Ramos (cell line): ENCODE measurements around the gene CHD3.
"Not testable (repeated sequence)": the region's sequence is repeated elsewhere in the genome, so short reads cannot be mapped to it uniquely, and the experiment has no call there.

ENCODE experiments used
- in situ Hi-C: fragments of 300-500 bp; cut with MboI; formaldehyde crosslinking; loops from one replicate; pipeline ENCODE4 v1.14.3; 2022; ENCODE audit warnings: low sequenced_read_pairs; ENCODE audit not compliant: unreplicated experiment

CHD3 gene

DNA sequence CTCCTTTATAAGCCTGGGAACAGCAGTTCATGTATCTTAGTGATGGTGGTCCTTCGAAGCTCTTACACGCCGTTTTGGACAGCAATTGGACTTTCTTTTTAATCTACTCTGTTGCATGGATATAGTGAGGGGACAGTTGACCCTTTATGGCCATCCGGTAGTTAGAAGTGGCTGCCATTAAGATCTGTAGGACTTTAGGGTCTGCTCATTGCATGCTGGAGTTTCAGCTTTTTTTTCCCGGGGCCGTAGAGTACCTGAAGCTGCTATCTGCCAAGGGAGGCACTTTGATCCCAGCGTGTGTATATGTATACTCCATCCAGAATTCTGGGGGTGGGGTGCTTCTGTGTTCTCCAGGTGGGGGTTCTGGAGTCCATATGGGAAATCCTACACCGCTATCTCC, 29.6 kb upstream of the CHD3 start:
- in situ Hi-C loops, result no loop called here

DNA sequence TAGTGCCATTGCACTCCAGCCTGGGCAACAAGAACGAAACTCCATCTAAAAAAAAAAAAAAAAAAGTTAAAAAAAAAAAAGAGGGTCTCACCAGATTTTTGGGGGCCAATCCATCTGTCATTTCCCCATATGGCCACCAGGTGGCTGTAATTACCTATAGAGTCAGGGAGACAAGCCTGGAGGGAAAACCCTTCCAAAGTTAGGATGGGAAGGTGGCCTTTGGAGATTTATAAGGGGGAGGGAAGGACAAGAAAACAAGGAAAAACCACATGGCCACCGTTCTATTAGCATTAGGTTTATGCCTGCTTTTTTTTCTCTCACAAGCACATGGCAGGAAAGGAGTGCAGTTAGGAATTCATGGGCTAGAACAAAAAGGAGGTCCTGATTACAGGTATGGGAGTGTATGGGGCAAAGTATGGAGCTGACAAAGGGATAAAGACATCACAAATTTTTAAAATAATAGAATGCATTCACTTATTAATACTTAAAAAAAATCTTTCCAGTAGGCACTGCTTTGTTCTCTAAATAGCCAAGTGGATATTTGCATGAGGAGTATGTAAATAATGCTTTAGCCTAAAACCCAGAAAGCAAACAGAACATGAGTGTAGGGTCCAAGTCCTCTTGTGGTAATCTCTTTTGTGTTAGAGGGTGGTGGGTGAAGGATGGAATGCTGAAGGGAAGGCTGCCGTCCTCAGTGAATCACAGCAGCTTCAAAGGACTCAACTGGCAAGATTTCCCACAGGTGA, 25.7 kb upstream of the CHD3 start:
- in situ Hi-C loops, result no loop called here

DNA sequence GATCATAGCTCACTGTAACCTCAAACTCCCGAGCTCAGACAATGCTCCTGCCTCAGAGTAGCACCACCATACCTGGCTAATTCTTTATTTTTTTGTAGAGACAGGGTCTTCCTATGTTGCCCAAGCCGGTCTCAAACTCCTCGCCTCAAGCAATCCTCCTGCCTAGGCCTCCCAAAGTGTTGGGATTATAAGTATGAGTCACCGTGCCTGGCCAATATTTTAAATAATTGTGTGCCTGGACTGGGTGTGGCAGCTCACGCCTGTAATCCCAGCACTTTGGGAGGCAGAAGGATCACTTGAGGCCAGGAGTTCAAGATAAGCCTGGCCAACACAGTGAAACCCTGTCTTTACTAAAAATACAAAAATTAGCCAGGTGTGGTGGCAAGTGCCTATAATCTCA, 24.2 kb upstream of the CHD3 start:
- in situ Hi-C loops, result not testable (repeated sequence)

DNA sequence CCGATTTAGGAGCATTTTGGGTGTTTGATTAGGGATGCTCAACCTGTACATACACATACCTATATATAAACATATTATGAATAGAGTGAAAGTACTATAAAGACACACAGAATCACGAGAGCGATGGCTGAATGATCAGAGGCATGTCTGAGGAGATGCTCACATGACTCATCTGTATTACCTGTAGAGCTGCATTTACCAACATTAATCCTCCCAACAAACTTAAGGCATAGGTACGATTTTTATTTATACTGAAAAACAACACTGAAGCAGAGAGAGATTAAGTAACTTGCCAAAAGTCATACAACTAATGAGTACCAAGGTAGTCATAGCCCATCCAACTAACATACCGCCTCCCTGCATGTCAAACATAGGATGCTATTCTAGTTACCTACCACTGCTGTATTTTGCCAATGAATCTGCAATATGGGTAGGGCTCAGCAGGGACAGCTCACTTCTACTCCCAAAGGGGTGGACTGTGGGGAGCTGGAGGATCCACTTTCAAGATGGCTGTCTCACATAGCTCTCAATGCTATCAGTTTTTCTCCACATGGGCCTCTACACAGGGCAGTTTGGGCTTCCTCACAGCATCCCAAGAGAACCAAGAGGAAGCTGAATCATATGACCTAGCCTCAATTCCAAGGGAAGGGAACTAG, 23.5 kb upstream of the CHD3 start:
- in situ Hi-C loops, result no loop called here

DNA sequence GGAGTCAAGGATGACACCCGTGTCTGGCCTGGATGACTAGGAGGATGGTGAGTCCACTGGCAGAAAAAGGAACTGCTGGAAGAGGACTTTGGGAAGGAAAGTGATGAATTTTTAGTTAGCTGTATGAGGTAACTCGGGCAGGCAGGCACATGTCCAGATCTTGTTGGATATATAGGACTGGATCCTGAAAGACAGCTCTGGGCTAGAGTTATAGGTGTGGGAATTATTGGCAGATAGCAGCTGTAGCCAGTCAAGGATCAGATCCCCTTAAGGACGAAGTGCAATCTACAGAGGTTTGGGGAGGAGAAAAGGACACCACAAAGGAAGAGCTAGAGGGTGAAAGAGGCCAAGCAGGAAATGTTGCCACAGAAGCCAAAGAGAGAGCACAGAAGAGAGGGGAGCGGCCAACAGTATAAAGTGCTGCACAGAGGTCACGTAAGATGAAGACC, 20.7 kb upstream of the CHD3 start:
- in situ Hi-C loops, result no loop called here

DNA sequence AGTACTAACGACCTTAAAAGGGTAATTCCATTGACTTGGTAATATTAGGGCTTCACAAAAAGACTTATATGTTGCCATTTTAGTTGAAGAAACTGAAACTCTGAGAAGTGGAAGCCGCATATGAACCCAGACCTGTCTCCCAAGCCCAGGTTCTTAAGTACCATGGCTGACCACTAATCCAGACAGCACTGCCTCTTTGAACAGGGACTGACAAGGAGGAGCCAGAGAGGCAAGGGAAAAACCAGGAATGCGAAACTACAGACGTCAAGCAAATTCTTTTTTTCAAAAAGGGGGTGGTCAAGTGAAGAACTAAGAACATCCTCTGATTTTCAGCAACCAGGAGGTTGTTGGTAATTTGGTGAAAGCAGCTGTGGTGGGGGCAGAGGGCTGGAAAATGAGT, 15.5 kb upstream of the CHD3 start:
- in situ Hi-C loops, result no loop called here

DNA sequence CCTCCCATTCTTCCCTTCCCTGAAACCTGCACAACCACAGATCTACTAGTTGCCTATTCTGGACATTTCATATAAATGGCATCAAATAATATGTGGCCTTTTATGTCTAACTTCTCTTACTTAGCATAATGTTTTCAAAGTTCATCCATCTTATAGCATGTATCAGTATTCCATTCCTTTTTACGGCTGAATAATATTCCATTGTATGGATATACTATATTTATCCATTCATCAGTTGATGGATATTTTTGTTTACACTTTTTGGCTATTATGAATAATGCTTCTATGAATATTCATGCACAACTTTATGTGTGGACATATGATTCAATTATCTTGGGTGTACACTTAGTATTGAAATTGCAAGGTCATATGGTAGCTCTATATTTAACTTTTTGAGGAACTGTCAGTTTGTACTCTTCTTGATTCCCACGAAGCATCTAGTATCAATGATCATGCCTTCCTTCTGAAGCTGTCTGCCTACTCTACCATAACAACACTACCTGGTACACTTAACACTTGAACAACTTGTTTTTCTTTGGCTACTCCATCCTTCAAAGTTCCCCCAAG, 12.7 kb upstream of the CHD3 start:
- in situ Hi-C loops, result no loop called here

DNA sequence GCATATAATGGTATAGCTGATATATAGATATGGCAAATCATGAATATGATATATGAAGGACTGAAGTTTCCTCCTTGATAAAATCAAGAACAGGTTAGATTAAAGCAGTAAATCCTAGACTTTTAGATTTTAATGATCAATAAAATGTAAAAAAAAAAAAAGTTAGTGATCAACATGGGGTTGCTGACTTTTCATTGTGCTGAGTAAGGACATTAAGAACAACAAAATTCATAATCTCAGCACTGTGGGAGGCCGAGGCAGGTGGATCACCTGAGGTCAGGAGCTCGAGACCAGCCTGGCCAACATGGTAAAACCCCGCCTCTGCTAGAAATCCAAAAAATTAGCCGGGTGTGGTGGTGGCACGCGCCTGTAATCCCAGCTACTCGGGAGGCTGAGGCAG, 10.4 kb upstream of the CHD3 start:
- in situ Hi-C loops, result no loop called here

DNA sequence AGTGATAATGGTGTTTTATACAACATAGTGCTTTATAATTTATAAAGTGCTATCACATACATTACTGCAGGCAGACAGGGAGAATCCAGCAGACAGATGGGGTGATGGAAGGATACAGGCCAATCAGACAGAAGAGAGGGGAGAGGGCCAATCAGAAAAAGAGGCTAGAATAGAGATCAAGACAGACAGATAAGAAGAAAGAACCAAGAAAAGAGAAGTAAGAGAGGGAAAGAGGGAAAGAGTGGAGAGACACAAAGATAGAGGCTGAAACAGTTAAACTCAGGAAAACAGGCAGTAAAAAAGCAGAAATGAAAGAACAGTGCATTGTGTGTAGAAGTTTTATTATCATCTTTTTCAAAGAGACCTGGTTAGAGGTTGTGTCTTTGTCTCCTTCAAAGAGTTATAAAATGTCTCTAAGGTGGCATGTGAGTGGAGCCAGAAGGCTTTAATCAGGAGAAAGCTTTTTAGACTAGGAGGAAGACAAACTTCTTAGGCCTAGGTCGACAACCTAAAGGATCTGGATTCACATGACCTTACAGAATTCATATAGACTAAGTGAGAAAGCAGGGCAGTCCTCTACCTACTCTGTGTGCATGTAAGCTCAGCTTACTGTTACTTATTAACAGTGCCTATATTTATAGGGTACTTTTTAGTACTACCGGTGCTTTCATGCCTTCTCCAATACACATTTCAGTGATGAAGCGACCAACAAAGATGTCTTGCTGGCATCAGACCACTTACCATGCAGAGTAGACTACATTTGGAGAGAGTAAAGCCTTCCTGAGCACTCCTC, 8.3 kb upstream of the CHD3 start:
- in situ Hi-C loops, result no loop called here

DNA sequence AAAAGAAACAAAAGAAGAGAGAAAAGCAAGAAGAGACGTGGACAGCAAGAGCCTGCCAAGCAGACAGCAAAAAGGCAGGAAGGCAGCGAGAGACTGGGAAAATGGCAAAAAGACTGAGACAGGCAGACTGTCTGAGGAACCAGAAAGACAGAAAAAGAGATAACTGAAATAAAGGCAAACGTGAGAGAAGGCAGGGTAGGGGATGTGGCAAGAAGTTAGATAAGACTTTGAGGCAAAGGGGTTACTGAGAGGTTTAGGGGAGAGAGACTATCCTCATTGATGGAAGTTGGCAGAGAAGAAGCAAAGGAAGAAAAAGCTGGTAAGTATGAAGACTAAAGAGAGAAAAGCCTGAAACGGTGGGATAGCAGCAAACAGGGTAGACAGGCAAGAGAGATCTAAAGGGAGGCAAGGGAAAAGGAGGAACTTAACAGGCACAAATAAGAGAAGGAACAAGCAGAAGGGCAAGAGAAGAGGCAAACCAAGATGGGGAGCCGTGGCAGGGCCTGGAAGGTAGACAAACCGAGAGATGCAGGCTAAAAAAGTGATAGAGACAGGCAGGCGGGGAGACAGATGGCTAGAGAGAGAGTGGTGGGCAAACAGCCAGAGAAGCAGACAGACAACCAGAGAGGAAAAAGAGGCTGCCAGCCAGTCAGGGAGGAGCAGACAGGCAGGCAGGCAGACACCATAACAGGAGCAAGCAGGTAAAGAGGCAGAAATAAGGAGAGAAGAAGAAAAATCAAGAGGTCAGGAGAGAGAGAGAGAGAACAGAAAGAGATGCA, 7.1 kb upstream of the CHD3 start:
- in situ Hi-C loops, result no loop called here

DNA sequence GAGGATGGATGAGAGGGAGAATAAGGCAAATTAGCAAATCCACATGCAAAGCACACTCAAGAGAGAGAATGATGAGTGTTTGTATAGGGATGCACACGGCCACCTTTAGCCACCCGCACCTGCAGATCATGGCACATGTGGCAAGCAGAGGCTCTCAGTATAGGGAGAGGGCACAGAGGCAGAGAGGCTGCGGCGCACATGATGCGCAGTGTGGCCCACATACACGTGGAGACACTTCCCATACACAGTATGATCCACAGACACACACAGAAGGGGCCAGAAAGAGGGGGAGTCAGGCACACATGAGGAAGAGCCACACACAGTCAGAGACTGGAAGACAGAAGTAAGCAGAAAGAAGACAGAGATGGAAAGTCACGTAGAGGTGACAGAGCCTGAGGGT, 6.5 kb upstream of the CHD3 start:
- in situ Hi-C loops, result no loop called here

DNA sequence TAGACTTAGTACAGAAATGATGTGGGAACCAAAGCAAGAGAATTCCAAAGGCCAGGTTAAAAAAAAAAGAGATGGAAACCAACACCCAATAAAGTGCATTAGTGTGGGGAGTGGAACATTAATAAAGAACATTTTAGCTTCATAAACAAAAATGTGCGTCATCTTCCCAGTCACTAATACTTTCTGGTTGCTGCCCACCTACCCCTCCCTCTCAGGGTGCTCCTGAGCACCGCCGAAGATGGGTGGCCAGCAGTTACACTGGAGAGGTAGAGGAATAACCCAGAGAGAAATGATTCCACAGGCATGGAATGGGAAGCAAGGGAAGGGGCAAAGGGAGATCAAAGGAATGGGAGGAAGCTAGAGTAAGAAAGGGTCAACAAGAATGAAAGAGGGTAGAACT, 6.0 kb upstream of the CHD3 start:
- in situ Hi-C loops, result no loop called here

DNA sequence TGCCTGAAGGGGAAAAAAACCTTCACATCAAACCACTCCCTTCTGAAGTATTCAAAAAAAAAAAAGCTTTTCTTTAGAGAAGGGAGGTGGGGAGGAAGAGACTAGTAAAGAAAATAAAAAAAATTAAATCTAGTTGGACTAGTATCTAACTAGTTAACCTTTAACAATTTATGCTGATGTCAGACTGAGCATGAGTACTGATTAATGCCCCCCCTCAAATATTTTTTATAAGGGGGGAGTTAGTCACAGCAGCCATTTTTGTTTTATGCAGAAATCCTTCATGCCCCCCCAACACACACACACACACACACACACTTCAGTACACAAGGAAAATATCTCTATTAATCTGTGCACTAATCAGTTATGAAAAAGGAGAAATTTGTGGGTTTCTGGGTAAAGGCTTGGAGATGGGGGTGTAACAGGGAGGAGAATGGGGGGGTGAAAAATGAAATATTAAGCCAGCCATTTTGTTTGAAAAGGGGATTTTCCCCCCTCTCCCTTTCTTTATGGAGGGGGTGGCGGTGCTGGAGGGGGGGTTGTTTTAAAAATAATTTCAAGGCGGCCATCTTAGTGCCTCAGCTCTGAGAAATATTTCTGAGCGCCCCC, 4.7 kb upstream of the CHD3 start:
- in situ Hi-C loops, result no loop called here

DNA sequence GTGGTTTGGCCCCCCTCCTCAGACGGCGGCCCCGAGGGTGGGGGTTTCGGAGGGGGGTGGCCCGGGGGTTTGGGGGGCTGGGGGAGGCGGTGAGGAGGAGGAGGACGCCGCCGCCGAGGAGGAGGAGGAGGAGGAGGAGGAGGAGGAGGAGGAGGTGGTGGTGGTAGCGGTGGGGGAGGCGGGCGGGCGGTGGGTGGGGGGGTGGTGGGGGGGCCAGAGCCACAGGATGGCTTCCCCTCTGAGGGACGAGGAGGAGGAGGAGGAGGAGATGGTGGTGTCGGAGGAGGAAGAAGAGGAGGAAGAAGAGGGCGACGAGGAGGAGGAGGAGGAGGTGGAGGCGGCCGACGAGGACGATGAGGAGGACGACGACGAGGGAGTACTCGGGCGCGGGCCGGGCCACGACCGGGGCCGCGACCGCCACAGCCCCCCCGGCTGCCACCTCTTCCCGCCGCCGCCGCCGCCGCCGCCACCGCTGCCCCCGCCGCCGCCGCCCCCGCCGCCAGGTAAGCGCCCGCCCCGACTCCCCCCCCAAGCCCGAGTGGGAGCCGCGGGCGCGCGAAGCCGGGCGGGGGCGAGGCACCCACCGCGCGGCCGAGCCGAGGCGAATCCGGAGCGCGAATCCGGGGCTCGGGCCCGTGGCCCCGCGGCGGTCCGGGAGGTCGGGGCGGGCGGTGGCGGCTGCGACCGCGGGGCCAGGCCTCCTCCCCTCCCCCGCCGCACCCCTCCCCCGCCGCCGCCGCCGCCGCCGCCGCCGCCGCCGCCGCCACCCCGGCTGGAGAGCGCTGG, 3.8 kb upstream of the CHD3 start:
- in situ Hi-C loops, result no loop called here

DNA sequence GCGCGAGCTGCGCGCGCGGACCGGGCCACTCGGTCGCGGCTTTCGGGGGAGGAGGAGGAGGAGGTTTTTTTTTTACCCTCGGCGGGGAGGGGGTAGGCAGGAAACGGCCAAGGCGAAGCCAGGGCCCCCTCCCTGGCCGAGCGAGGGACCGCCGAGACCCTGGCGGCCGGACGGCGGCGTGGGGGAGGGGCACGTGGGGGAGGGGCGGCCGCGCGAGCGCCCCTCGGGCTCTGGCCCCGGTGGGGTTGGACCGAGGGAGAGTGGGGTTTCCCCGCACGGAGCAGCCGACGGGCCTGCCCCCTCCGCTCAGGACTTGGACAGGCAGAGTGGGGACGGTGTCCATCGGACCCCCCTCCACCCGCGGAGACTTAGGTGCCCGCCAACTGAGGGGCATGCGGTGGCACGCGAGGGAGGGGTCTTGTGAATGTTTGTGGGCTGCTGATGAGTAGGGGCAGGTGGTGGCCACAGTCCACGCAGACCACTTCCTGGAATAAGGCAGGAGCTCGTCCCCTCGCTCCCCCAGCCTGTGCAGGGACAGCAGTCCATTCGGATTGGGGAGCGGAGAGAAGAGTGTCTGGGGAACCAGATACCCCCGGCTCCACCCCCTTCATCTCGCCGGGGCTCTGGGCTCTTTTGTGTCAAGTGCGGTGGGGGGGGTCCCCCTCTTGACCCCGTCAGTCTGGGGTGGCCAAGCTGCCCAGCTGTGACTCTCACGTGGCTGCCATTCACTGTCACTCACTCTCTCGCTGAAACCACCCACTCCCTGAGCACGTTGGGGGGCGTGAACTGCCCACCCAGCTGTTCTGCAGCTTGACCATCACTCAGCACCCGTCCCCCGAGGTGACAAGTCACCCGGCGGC, 3.0 kb upstream of the CHD3 start:
- in situ Hi-C loops, result no loop called here

DNA sequence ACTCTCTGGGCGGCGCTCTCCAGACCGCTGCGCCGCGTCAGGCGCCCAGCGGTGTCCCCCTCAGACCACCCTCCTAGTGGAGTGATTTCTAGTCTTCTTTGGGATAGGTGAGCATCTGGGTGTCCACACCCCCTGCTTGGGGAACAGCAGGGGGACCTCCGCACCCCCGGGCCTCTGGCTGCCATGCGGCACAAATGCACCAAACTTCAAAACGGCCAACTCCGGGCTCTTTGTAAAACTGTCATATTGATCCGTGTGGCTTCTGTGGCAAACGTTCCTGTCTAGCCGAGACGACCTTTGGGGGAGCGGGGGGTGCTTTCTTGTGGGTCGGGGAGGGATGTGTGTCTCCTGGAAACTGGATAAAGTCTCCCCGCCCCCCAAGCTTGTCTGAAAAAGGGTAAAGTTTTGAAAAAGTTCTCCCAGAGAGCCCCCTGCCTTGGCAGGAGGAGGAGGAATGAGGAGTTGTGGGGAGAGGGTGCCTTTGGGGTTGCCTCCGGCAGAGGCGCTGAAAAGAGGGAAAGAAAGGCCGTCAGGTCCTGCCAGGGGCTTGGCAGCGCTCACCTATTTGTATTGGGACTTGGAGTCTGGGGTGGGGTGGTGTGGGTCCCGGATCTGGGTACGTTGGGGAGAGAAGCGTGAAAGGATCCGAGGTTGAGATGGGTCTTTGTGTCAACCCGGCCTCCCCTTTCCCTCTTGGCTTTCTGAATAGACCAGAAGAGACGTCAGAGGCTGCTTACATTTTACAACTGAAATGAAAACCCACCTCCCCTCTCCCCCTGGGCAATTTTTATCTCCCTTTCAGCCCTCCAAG, 2.2 kb upstream of the CHD3 start:
- in situ Hi-C loops, result no loop called here

DNA sequence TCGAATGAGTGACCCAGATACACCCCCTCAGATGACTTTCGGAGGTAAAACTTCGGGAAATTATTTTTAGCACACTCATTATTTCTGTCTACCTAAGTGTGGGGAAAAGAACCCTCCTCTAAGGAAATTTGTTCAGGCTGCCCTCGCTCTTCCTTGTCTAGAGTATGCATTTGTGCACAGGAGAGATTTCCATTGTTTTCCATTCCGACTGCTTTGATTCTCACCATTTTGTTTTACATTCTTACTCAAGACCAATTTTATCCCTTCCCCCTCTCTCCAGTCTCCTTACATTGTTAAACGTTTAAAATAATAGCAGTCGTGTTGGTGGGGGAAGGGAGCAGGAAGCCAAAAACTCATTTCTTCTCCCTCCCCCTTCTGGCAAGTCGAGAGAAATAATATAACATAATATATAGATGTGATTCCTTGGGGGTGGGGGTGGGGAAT, 1.5 kb upstream of the CHD3 start:
- in situ Hi-C loops, result no loop called here
